GM11168 (cell line): ENCODE results near the gene ASTN2.

ENCODE experiments used
- in situ Hi-C: fragments of 300-500 bp; cut with MboI; formaldehyde crosslinking; loops from one replicate; pipeline ENCODE4 v1.12.0; 2022; ENCODE audit warnings: low sequenced_read_pairs; ENCODE audit not compliant: unreplicated experiment

Gene ASTN2

GRCh38 chr9:116493183-116493860, 921.5 kb downstream of the ASTN2 start:
- in situ Hi-C loops = no loop called here

DNA sequence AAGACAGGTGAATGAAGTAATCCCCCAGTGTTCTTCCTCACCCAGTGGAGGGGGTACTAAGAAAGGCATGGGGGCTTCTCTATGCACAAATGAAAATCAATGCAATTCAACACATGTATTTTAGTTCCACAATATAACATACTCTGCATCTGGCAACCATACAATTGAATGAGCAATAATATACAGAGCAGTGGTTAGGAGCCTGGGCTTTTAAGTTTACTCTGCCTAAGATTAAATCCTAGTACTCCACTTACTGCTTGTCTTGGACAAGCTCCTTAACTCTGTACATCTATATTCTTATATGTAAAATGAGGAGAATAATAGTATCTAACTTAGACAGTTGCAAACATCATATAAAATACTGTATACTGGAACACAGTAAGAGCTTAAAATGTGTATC, 923.2 kb downstream of the ASTN2 start:
- in situ Hi-C loops = no loop called here

- in situ Hi-C loops = no loop called here
Observed at GRCh38 chr9:116491219-116491618, 923.6 kb downstream of the ASTN2 start.

GRCh38 chr9:116490321-116490720, 924.5 kb downstream of the ASTN2 start:
- in situ Hi-C loops = no loop called here

- in situ Hi-C loops = no loop called here
Observed at GRCh38 chr9:116488373-116488772, 926.5 kb downstream of the ASTN2 start.

DNA sequence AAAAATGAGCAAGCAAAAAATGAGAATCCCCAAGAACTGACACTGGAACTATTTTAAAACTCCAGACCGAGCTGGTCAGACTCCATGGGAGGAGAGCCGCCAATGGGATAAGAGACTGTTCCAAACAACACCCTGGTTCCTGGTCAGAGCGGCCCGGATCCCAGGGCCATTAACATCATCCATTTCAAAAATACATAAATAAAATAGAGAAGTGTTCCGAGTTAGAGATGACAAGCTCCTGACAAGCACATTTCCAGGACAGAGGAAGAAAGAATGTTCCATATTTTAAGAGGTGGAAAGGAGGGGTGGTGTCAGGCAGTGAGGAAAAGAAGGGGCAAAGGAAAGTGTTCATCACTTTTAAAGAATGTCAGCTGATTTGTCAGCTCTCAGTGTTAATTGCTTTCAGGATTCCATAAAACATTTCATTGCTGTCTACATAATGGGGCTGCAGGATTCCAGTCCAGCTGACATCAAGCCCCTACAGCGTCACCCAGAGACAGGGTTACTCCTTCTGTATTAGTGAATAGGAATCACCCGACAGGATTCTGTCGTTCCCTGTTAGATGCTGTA, 930.3 kb downstream of the ASTN2 start:
- in situ Hi-C loops = no loop called here

DNA sequence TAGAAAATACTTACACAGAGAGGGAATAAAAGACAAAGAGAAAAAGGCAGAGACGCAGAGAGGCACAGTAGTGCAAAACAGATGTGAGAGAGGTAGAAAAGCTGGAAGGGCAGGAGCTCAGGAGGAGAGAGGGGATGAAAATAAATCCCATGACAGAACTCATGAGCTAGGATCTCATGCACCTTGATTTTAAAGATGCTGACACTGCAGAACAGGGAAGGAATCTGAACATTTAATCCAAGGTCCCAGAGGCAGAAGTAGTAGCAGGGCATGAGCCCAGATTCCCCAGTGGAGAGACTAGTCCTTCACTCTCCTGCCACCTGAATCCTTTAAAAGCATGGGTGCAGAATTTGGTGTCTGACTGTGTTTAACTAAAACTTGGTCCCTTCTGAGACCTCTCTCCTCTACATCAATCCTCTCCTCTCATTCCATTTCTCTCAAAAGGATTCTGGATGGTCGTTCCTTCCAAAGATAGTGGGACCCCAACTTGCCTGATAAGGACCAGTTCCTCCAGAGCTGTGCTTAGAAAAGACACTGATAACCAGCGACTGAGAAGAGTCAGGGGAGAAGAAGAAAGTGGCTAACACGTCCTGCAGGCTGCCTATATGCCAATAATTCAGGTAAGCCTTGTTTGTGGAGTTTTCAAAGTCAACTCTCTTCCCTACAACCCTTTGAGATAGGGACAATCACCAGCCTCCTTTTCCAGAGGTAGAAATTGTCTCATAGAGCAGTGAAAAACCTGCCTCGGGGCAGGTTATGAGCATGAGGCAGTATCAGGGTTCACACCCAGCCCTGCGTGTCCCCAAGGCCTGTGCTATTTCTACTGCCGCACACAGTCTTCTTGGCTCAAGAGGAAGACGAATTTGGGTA, 931.0 kb downstream of the ASTN2 start:
- in situ Hi-C loops = no loop called here

DNA sequence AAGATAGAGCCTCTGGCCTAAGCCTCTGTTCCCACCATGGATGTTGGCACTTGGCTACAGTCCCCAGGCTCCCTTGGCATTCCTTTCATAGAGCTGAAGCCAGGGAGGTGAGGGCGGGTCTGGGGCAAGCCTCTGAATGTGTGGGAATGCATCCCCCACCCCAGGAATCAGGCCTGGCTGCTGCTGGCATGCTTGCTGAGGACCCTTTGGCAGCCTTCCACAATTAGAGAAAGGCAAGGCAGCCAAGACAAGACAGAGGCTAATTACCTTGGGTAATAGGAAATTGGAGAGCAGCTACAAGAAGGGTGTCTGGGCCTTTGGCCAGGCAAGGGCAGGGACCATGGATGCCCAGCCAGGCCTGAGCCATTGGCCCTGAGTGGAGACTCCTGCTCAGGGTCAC, 932.1 kb downstream of the ASTN2 start:
- in situ Hi-C loops = no loop called here

- in situ Hi-C loops = no loop called here
Observed at GRCh38 chr9:116480700-116481099, 934.2 kb downstream of the ASTN2 start.

- in situ Hi-C loops = no loop called here
Observed at GRCh38 chr9:116479967-116480366, 934.9 kb downstream of the ASTN2 start.

- in situ Hi-C loops = no loop called here
Observed at GRCh38 chr9:116479056-116479544, 935.8 kb downstream of the ASTN2 start.

GRCh38 chr9:116477584-116478141, 937.2 kb downstream of the ASTN2 start:
- in situ Hi-C loops = no loop called here

- in situ Hi-C loops = no loop called here
Observed at GRCh38 chr9:116476935-116477381, 937.9 kb downstream of the ASTN2 start.

GRCh38 chr9:116476002-116476401, 938.9 kb downstream of the ASTN2 start:
- in situ Hi-C loops = no loop called here

DNA sequence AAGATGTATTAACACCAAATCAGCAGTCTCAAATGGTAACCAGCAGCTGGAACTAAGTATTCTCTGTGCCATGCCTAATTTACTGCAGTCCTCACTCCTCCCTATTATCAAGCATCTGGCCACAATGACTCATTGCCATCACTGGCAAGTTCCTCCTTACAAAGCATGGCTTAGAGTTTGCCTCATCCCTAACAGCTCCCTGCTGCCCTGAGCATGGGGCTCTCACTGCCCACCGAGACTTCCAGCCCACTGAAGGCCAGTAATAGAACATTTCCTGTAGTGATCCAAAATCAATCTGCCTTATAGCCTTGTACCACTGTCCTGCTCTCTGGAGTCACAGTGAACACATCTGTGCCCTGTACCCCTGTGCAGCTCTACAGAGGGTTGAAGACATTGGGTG, 939.7 kb downstream of the ASTN2 start:
- in situ Hi-C loops = no loop called here

DNA sequence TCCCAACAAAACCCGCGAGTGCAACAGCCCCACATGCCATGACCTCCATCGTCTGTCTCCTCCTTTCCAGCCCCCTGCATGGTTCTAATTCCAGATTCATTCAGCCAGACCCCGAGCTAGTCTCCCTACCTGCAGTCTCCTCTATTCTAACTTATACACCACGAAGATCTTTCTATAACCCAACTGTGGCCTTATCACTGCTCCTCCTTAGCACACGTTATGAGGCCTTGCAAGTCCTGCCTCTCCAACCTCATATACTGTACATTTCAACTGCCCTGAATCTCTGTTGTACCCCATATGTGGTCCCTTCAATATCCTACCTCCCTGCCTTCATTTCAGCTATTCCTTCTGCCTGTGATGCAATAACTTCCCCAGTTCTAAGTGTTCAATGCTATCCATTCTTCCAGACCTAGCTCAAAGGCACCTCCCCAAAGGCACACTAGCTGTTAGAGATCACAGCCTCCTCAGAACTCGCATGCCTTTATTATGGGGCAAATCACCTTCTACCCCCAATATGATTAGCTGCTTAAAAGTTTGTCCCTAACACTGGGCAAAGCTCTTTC, 942.8 kb downstream of the ASTN2 start:
- in situ Hi-C loops = no loop called here

GRCh38 chr9:116471093-116471906, 943.6 kb downstream of the ASTN2 start:
- in situ Hi-C loops = no loop called here

DNA sequence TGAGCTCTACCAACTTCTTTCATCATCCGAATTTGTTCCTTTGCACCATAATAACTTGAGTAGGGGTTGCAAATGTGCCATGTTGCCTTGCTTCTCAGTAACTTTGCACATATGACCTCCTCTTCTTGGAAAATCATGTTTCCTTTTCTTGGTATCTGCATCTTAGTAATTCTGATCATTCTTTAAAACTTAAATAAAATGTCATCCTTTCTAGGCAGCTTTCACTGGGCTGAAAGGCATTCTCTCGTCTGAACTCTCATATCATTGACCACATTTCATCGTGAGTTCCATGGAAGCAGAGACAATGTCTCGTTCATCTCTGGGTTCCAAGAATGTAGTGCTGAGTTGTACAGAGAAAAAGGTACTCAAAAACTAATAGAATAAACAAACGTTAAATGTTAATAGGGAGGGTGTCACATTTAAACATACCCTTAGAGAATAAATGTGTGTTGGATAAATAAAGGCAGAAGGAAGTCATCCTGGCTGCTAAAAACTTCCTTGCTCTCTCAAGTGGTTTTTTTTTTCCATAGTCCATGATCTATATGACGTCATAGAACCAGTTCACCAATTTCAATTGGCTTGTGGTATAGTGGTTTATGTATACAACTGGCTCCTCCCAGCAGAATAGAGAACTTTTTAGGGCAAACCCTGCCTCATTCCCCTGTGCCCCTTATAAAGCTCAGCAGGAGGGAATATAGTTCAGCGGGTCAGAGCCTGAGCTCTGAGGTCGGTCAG, 945.9 kb downstream of the ASTN2 start:
- in situ Hi-C loops = no loop called here

DNA sequence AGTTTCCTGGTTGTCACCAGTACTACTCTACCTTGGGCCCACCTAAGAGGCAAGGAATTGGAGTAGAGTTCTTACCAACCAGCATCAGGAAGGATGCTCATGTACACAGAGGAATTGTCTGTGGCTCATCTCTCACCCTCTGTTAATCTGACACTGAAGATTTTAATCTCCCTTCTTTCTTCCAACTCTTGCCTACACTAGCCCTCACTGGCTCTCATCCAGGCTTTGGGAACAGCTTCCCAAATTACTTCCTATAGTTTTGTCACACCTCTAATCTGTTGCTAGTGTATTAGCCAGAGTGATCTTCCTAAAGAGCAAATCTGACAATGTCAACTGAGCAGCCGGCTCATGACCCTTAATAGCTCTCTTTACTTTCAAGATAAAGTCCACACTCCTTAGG, 946.5 kb downstream of the ASTN2 start:
- in situ Hi-C loops = no loop called here
